ENCODE results near the gene ABHD12B.
"Not testable (repeated sequence)": the region's sequence is repeated elsewhere in the genome, so short reads cannot be mapped to it uniquely, and the experiment has no call there.

The ABHD12B gene

GRCh38 chr14:50941638-50942037, 69.8 kb downstream of the ABHD12B start:
- H3K4me3 ChIP-seq (ENCODE audit: low read length); H3K9me3 ChIP-seq (ENCODE audit: control insufficient read depth, low read depth, low read length): not testable (repeated sequence)

GRCh38 chr14:50943261-50943942, 71.5 kb downstream of the ABHD12B start:
- Histone ChIP-seq H3K4me3 (ENCODE audit: low read length) (peak overlapping the region; percentile 89), H3K9me3 (ENCODE audit: control insufficient read depth, low read depth, low read length) (no peaks in the 10 kb centered on the region), H3K4me1 (ENCODE audit: control insufficient read depth, low read depth, low read length) (peaks cover 11% of the 10 kb centered on the region), H3K27ac (ENCODE audit: low read length) (no peak overlapping the region), H3K36me3 (ENCODE audit: control insufficient read depth, low read depth, low read length) (no peaks in the 10 kb centered on the region), H3K9ac (ENCODE audit: low read length) (peak overlapping the region; percentile 26), H3K27me3 (ENCODE audit: control insufficient read depth, insufficient read depth, low read length) (peaks cover 6% of the 10 kb centered on the region)

More at GRCh38 chr14:50941638-50942037, 69.8 kb downstream of the ABHD12B start:
- not testable (repeated sequence) for H3K27me3 ChIP-seq (ENCODE audit: control insufficient read depth, insufficient read depth, low read length); H3K9ac ChIP-seq (ENCODE audit: low read length); H3K4me1 ChIP-seq (ENCODE audit: control insufficient read depth, low read depth, low read length); H3K27ac ChIP-seq (ENCODE audit: low read length); H3K36me3 ChIP-seq (ENCODE audit: control insufficient read depth, low read depth, low read length)

GRCh38 chr14:50943943-50944646, 72.2 kb downstream of the ABHD12B start, which contains the start of gene PYGL:
Gene PYGL (minus strand): TSS chr14:50944483. CDS start chr14:50944403, 80 bp downstream.
- peak within 1 kb of the TSS; percentile 89 for H3K4me3 ChIP-seq (ENCODE audit: low read length)
- H3K36me3 ChIP-seq (ENCODE audit: control insufficient read depth, low read depth, low read length): no peaks in the 10 kb centered on the region
- H3K4me1 ChIP-seq (ENCODE audit: control insufficient read depth, low read depth, low read length): peaks cover 11% of the 10 kb centered on the region
- peak within 1 kb of the TSS; percentile 26 for H3K9ac ChIP-seq (ENCODE audit: low read length)
- H3K27ac ChIP-seq (ENCODE audit: low read length): no peak within 1 kb of the TSS
- no peaks in the 10 kb centered on the region for H3K9me3 ChIP-seq (ENCODE audit: control insufficient read depth, low read depth, low read length)
- H3K27me3 ChIP-seq (ENCODE audit: control insufficient read depth, insufficient read depth, low read length): peaks cover 6% of the 10 kb centered on the region

- no peak overlapping the region for H3K27ac ChIP-seq (ENCODE audit: low read length)
- no peaks in the 10 kb centered on the region for H3K9me3 ChIP-seq (ENCODE audit: control insufficient read depth, low read depth, low read length)
- peak overlapping the region; percentile 89 for H3K4me3 ChIP-seq (ENCODE audit: low read length)
- H3K4me1 ChIP-seq (ENCODE audit: control insufficient read depth, low read depth, low read length): peaks cover 11% of the 10 kb centered on the region
- H3K9ac ChIP-seq (ENCODE audit: low read length): peak overlapping the region; percentile 26
- no peaks in the 10 kb centered on the region for H3K36me3 ChIP-seq (ENCODE audit: control insufficient read depth, low read depth, low read length)
- H3K27me3 ChIP-seq (ENCODE audit: control insufficient read depth, insufficient read depth, low read length): peaks cover 6% of the 10 kb centered on the region
Measured at GRCh38 chr14:50944647-50945413, 73.0 kb downstream of the ABHD12B start.

- H3K36me3 ChIP-seq (ENCODE audit: control insufficient read depth, low read depth, low read length): no peaks in the 10 kb centered on the region
- no peak overlapping the region for H3K27ac ChIP-seq (ENCODE audit: low read length)
Measured at GRCh38 chr14:50946234-50946935, 74.5 kb downstream of the ABHD12B start.

GRCh38 chr14:50947446-50947845, 75.6 kb downstream of the ABHD12B start:
- Histone ChIP-seq H3K4me3 (ENCODE audit: low read length) (no peak overlapping the region), H3K27me3 (ENCODE audit: control insufficient read depth, insufficient read depth, low read length) (peaks cover 6% of the 10 kb centered on the region), H3K27ac (ENCODE audit: low read length) (no peak overlapping the region), H3K36me3 (ENCODE audit: control insufficient read depth, low read depth, low read length) (no peaks in the 10 kb centered on the region), H3K9me3 (ENCODE audit: control insufficient read depth, low read depth, low read length) (no peaks in the 10 kb centered on the region), H3K4me1 (ENCODE audit: control insufficient read depth, low read depth, low read length) (peaks cover 15% of the 10 kb centered on the region), H3K9ac (ENCODE audit: low read length) (no peak overlapping the region)

More at GRCh38 chr14:50946234-50946935, 74.5 kb downstream of the ABHD12B start:
- Histone ChIP-seq H3K9me3 (ENCODE audit: control insufficient read depth, low read depth, low read length) (no peaks in the 10 kb centered on the region), H3K4me3 (ENCODE audit: low read length) (no peak overlapping the region), H3K9ac (ENCODE audit: low read length) (no peak overlapping the region), H3K4me1 (ENCODE audit: control insufficient read depth, low read depth, low read length) (peaks cover 11% of the 10 kb centered on the region), H3K27me3 (ENCODE audit: control insufficient read depth, insufficient read depth, low read length) (peaks cover 6% of the 10 kb centered on the region)

GRCh38 chr14:50948205-50948604, 76.4 kb downstream of the ABHD12B start:
- no peak overlapping the region for H3K27ac ChIP-seq (ENCODE audit: low read length)
- H3K9me3 ChIP-seq (ENCODE audit: control insufficient read depth, low read depth, low read length): no peaks in the 10 kb centered on the region
- H3K9ac ChIP-seq (ENCODE audit: low read length): no peak overlapping the region
- H3K27me3 ChIP-seq (ENCODE audit: control insufficient read depth, insufficient read depth, low read length): peaks cover 6% of the 10 kb centered on the region
- no peak overlapping the region for H3K4me3 ChIP-seq (ENCODE audit: low read length)
- peaks cover 15% of the 10 kb centered on the region for H3K4me1 ChIP-seq (ENCODE audit: control insufficient read depth, low read depth, low read length)
- H3K36me3 ChIP-seq (ENCODE audit: control insufficient read depth, low read depth, low read length): no peaks in the 10 kb centered on the region

- Histone ChIP-seq H3K27me3 (ENCODE audit: control insufficient read depth, insufficient read depth, low read length) (no peaks in the 10 kb centered on the region), H3K36me3 (ENCODE audit: control insufficient read depth, low read depth, low read length) (no peaks in the 10 kb centered on the region), H3K27ac (ENCODE audit: low read length) (no peak overlapping the region), H3K9me3 (ENCODE audit: control insufficient read depth, low read depth, low read length) (no peaks in the 10 kb centered on the region), H3K4me3 (ENCODE audit: low read length) (no peak overlapping the region), H3K4me1 (ENCODE audit: control insufficient read depth, low read depth, low read length) (peaks cover 14% of the 10 kb centered on the region), H3K9ac (ENCODE audit: low read length) (no peak overlapping the region)
Measured at GRCh38 chr14:50951032-50951431, 79.2 kb downstream of the ABHD12B start.

GRCh38 chr14:50953502-50953901, 81.6 kb downstream of the ABHD12B start:
- H3K36me3 ChIP-seq (ENCODE audit: control insufficient read depth, low read depth, low read length): no peaks in the 10 kb centered on the region
- H3K4me1 ChIP-seq (ENCODE audit: control insufficient read depth, low read depth, low read length): peaks cover 7% of the 10 kb centered on the region
- H3K27me3 ChIP-seq (ENCODE audit: control insufficient read depth, insufficient read depth, low read length): no peaks in the 10 kb centered on the region
- H3K27ac ChIP-seq (ENCODE audit: low read length): no peak overlapping the region
- H3K9me3 ChIP-seq (ENCODE audit: control insufficient read depth, low read depth, low read length): no peaks in the 10 kb centered on the region
- H3K9ac ChIP-seq (ENCODE audit: low read length): no peak overlapping the region
- H3K4me3 ChIP-seq (ENCODE audit: low read length): no peak overlapping the region

Measured in iPS-18a (cell line).